SJCRH30 (cell line): ENCODE measurements around the gene CCDC110. TPM values are rescaled to one million over a fixed set of nuclear protein-coding genes. Genes with fewer than 3 reads are reported as not detected.

ENCODE experiments used
- DNase-seq, 2 experiments: peaks; one replicate each; pipeline ENCODE4 v3.0.0-alpha.2; 2015 to 2020
- H3K27ac ChIP-seq: fragments of 250-450 bp; sonication (Bioruptor Pico); 2 replicates; pipeline ENCODE4 v1.5.1; 2020; ENCODE audit warnings: mild to moderate bottlenecking, moderate library complexity
- H3K27me3 ChIP-seq: fragments of 250-450 bp; sonication (Bioruptor Pico); 2 replicates; pipeline ENCODE4 v1.5.1; 2020; ENCODE audit warnings: mild to moderate bottlenecking, moderate library complexity
- H3K36me3 ChIP-seq: fragments of 250-450 bp; sonication (Bioruptor Pico); 2 replicates; pipeline ENCODE4 v1.5.1; 2020; ENCODE audit warnings: mild to moderate bottlenecking, moderate library complexity
- H3K4me1 ChIP-seq: fragments of 250-450 bp; sonication (Bioruptor Pico); 2 replicates; pipeline ENCODE4 v1.5.1; 2020; ENCODE audit warnings: mild to moderate bottlenecking, moderate library complexity
- H3K4me3 ChIP-seq: fragments of 250-450 bp; sonication (Bioruptor Pico); 2 replicates; pipeline ENCODE4 v1.5.1; 2020; ENCODE audit warnings: mild to moderate bottlenecking, moderate library complexity
- H3K9me3 ChIP-seq: fragments of 250-450 bp; sonication (Bioruptor Pico); replicated peaks from 2 replicates; pipeline ENCODE4 v1.5.1; 2020; ENCODE audit warnings: mild to moderate bottlenecking, moderate library complexity
- total RNA-seq: library from RNA; depleted of rRNA; stranded (reverse); fragments of >200 nt; shearing (Covaris generic); gene quantifications from 2 replicates; pipeline ENCODE4 v1.2.3, GENCODE V29; 2014

Gene CCDC110
- total RNA-seq, 1 experiment from 2014 or later = not detected

DNA sequence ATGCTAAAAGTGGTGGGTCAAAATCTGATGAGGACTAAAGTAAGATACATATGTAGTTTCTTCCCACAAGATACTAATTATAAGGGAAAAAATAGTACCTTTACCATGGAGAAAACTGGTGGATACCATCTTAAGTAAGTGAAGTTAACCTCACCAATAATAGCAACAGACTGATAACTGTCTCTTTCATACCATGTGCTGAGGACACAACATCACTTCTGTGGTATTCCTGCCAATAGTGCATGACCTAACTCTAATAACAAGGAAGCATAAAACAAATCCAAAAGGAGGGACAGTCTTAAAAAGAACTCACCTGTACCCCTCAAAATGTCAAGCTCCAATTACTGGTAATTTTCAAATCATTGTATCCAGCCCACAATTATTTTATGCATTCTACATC is 54.6 kb downstream of the CCDC110 start:
- Histone ChIP-seq H3K27me3 (no peaks in the 10 kb centered on the region), H3K36me3 (no peaks in the 10 kb centered on the region; the same call in 1 of the 2 replicates), H3K4me1 (no peaks in the 10 kb centered on the region), H3K27ac (no peak overlapping the region), H3K9me3 (no peaks in the 10 kb centered on the region), H3K4me3 (no peak overlapping the region)
- DNase-seq = no peak

DNA sequence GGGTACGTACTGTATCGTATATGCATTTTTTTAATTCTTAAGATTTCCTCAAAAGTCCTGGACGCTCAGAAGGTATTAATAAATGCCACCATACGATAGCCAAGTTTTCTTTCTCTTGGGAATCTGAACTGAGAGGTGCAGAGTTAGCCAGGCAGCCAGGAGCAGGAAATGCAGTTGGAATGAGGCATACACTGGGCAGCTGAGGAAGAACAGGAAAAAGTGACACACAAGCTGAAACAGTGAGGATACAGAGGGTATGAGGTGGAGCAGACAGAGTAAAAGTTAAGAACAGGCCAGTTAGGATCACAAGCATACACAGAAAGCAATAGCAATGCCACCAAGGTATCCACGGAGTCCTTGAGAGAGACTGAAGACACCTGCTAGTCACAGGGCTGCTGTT is 59.1 kb downstream of the CCDC110 start:
- H3K27me3 ChIP-seq = no peaks in the 10 kb centered on the region
- no peaks in the 10 kb centered on the region; the same call in 1 of the 2 replicates for H3K36me3 ChIP-seq
- no peaks in the 10 kb centered on the region for H3K9me3 ChIP-seq
- no peak overlapping the region for H3K27ac ChIP-seq
- DNase-seq = no peak
- H3K4me3 ChIP-seq = no peak overlapping the region
- no peaks in the 10 kb centered on the region for H3K4me1 ChIP-seq

DNA sequence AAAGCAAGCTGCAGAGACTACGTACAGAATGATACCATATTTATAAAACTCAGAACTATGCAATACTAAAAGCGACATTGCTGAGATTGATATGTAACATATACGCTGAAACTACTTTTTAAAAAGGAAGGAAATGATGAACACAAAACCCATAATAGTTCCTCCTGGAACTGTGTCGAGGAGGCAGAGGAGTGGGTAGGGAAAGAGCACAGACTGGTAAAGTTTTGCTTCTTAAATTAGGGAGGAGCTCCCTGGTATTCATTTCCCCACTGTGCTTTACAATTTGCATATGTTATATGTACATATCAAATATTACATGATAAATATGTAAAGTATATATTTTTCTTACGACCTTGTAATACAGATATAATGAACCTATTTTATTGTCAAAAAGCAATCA is 59.7 kb downstream of the CCDC110 start:
- no peaks in the 10 kb centered on the region for H3K4me1 ChIP-seq
- no peaks in the 10 kb centered on the region for H3K27me3 ChIP-seq
- no peak overlapping the region for H3K27ac ChIP-seq
- H3K36me3 ChIP-seq = no peaks in the 10 kb centered on the region; the same call in 1 of the 2 replicates
- no peak for DNase-seq
- no peaks in the 10 kb centered on the region for H3K9me3 ChIP-seq
- no peak overlapping the region for H3K4me3 ChIP-seq

GRCh38 chr4:185408432-185408831 is 63.1 kb downstream of the CCDC110 start:
- no peak overlapping the region for H3K27ac ChIP-seq
- H3K27me3 ChIP-seq = no peaks in the 10 kb centered on the region
- H3K4me3 ChIP-seq = no peak overlapping the region
- H3K4me1 ChIP-seq = no peaks in the 10 kb centered on the region
- DNase-seq = no peak
- no peaks in the 10 kb centered on the region for H3K36me3 ChIP-seq
- no peaks in the 10 kb centered on the region for H3K9me3 ChIP-seq

- peaks cover 3% of the 10 kb centered on the region; the same call in 1 of the 2 replicates for H3K36me3 ChIP-seq
These were observed 66.1 kb downstream of the CCDC110 start for GRCh38 chr4:185405296-185405999.

GRCh38 chr4:185404031-185404430 is 67.5 kb downstream of the CCDC110 start:
- H3K27me3 ChIP-seq = no peaks in the 10 kb centered on the region
- no peak for DNase-seq
- peaks cover 3% of the 10 kb centered on the region; the same call in 1 of the 2 replicates for H3K36me3 ChIP-seq
- no peaks in the 10 kb centered on the region for H3K4me1 ChIP-seq
- no peaks in the 10 kb centered on the region for H3K9me3 ChIP-seq
- no peak overlapping the region for H3K27ac ChIP-seq
- H3K4me3 ChIP-seq = no peak overlapping the region

More at GRCh38 chr4:185405296-185405999, 66.1 kb downstream of the CCDC110 start:
- H3K9me3 ChIP-seq = no peaks in the 10 kb centered on the region
- no peaks in the 10 kb centered on the region for H3K27me3 ChIP-seq
- no peak overlapping the region for H3K4me3 ChIP-seq
- H3K4me1 ChIP-seq = no peaks in the 10 kb centered on the region
- H3K27ac ChIP-seq = no peak overlapping the region
- DNase-seq = no peak

DNA sequence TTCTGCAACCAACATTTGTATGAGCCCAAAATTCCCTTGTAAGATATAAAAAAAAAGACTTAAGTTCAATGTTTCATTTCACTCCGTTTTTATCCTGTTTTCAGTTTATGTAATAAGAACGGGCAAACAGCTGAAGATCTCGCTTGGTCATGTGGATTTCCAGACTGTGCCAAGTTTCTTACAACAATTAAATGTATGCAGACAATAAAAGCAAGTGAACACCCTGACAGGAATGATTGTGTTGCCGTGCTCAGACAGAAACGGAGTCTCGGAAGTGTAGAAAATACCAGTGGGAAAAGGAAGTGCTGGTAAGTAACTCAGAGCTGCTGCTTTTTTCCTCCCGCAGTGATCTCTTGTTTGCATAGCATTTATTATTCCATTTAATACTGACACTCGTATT is 72.1 kb downstream of the CCDC110 start:
- H3K27ac ChIP-seq = no peak overlapping the region
- DNase-seq = no peak
- H3K4me3 ChIP-seq = no peak overlapping the region
- no peaks in the 10 kb centered on the region for H3K4me1 ChIP-seq
- H3K36me3 ChIP-seq = peaks cover 3% of the 10 kb centered on the region; the same call in 1 of the 2 replicates
- no peaks in the 10 kb centered on the region for H3K27me3 ChIP-seq
- H3K9me3 ChIP-seq = no peaks in the 10 kb centered on the region

GRCh38 chr4:185398618-185399017 is 72.9 kb downstream of the CCDC110 start:
- Histone ChIP-seq H3K27ac (no peak overlapping the region), H3K4me3 (no peak overlapping the region), H3K9me3 (no peaks in the 10 kb centered on the region), H3K27me3 (no peaks in the 10 kb centered on the region), H3K4me1 (no peaks in the 10 kb centered on the region), H3K36me3 (peaks cover 3% of the 10 kb centered on the region; the same call in 1 of the 2 replicates)
- no peak for DNase-seq

DNA sequence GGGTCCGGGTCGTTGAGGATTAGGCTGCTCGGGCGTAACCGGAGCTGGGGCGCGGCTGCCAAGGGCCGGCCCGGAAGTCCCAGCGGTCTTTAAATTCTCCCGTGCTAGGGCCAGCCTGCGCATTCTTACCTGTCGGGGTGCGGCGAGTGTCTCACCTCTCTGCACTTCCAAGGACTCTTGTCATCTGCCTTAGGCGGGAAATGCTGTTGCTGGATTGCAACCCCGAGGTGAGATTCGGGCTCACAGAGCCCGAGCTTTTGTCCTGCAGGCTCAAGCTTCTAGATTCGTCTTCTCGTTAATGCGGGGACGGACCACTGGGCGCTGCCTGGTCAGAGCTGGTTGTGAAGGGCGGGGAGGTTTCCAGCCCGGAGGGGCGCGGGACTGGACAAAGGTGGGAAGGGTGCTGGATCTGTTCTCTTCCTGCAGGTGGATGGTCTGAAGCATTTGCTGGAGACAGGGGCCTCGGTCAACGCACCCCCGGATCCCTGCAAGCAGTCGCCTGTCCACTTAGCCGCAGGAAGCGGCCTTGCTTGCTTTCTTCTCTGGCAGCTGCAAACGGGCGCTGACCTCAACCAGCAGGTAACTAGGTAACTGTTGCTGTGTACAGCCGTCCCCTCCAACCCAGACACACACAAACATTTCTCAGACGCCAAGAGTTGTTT is 74.7 kb downstream of the CCDC110 start, which contains the start of gene ANKRD37:
TSS of gene ANKRD37 (plus strand) at position 118 of the 662 bp plus-strand sequence. CDS start at position 201, 83 bp downstream.
- Histone ChIP-seq H3K36me3 (no peaks in the 10 kb centered on the region), H3K27ac (peak within 1 kb of the TSS; percentile 79)
- peak; percentile 20 to 22 for DNase-seq

GRCh38 chr4:185395956-185396723 is 75.4 kb downstream of the CCDC110 start:
- H3K36me3 ChIP-seq = no peaks in the 10 kb centered on the region
- no peaks in the 10 kb centered on the region for H3K9me3 ChIP-seq
- H3K4me3 ChIP-seq = peak overlapping the region; percentile 76
- peak overlapping the region; percentile 79 for H3K27ac ChIP-seq
- H3K27me3 ChIP-seq = no peaks in the 10 kb centered on the region
- peak; percentile 93 to 95 for DNase-seq
- no peaks in the 10 kb centered on the region for H3K4me1 ChIP-seq

More for the DNA sequence above, 74.7 kb downstream of the CCDC110 start, which contains the start of gene ANKRD37:
- no peaks in the 10 kb centered on the region for H3K27me3 ChIP-seq
- peak within 1 kb of the TSS; percentile 76 for H3K4me3 ChIP-seq
- H3K9me3 ChIP-seq = no peaks in the 10 kb centered on the region
- H3K4me1 ChIP-seq = no peaks in the 10 kb centered on the region

GRCh38 chr4:185395238-185395955 is 76.1 kb downstream of the CCDC110 start, which contains the start of gene LRP2BP:
Gene LRP2BP (minus strand): TSS chr4:185395924. CDS start chr4:185378186, 17,738 bp downstream.
- no peaks in the 10 kb centered on the region for H3K9me3 ChIP-seq
- H3K36me3 ChIP-seq = no peaks in the 10 kb centered on the region
- H3K4me3 ChIP-seq = peak within 1 kb of the TSS; percentile 76
- DNase-seq = no peak
- H3K27me3 ChIP-seq = no peaks in the 10 kb centered on the region
- H3K27ac ChIP-seq = peak within 1 kb of the TSS; percentile 79
- H3K4me1 ChIP-seq = no peaks in the 10 kb centered on the region
